ENCODE data around the gene PRKX. TPM values are rescaled to one million over a fixed set of nuclear protein-coding genes. Genes with fewer than 3 reads are reported as not detected.
"Not testable (repeated sequence)": the region's sequence is repeated elsewhere in the genome, so short reads cannot be mapped to it uniquely, and the experiment has no call there.

Gene PRKX
- total RNA-seq, 4 donors from 2014 or later: 27.8 to 43.7 (median 41.2) TPM

- Histone ChIP-seq H3K9me3 (no peaks in the 10 kb centered on the region), H3K36me3 (peaks cover 9% of the 10 kb centered on the region), H3K4me3 (no peak overlapping the region), H3K27me3 (no peaks in the 10 kb centered on the region), H3K4me1 (no peaks in the 10 kb centered on the region), H3K27ac (no peak overlapping the region)
- WGBS: 40% methylated on average over 3 of the region's 3 CpGs
- TF ChIP-seq CTCF (IDR thresholded peaks at IDR 0.05): peak in 1 of 2 donors; percentile 25
- no peak for TF ChIP-seq EP300 (IDR thresholded peaks at IDR 0.05)
- DNase-seq (ENCODE audit: low spot score in 2 of 2): no peak
These were observed 62.2 kb downstream of the PRKX start for GRCh38 chrX:3651277-3651676.

- Histone ChIP-seq H3K27me3 (no peaks in the 10 kb centered on the region), H3K36me3 (peaks cover 4% of the 10 kb centered on the region), H3K27ac (no peak overlapping the region), H3K4me1 (no peaks in the 10 kb centered on the region), H3K4me3 (no peak overlapping the region), H3K9me3 (no peaks in the 10 kb centered on the region)
- 90% methylated on average over 2 of the region's 2 CpGs for WGBS
- DNase-seq (ENCODE audit: low spot score in 2 of 2): no peak
- TF ChIP-seq POLR2AphosphoS5 (IDR thresholded peaks at IDR 0.05): no peak
These were observed 65.4 kb downstream of the PRKX start for GRCh38 chrX:3648084-3648483.

GRCh38 chrX:3639858-3640631, 73.4 kb downstream of the PRKX start:
- not testable (repeated sequence) for H3K4me3 ChIP-seq; DNase-seq (ENCODE audit: low spot score in 2 of 2); H3K36me3 ChIP-seq; H3K4me1 ChIP-seq; H3K9me3 ChIP-seq; H3K27me3 ChIP-seq; H3K27ac ChIP-seq
- WGBS: 55% methylated on average over 21 of the region's 23 CpGs

GRCh38 chrX:3639236-3639635, 74.2 kb downstream of the PRKX start:
- no peak overlapping the region for H3K27ac ChIP-seq
- no peak for DNase-seq (ENCODE audit: low spot score in 2 of 2)
- 80% methylated on average over 1 of the region's 2 CpGs for WGBS
- H3K27me3 ChIP-seq: no peaks in the 10 kb centered on the region
- no peak overlapping the region for H3K4me3 ChIP-seq
- TF ChIP-seq POLR2AphosphoS5 (IDR thresholded peaks at IDR 0.05) (no peak), CTCF (IDR thresholded peaks at IDR 0.05) (no peak), POLR2A (IDR thresholded peaks at IDR 0.05) (no peak), EP300 (IDR thresholded peaks at IDR 0.05) (no peak)
- H3K4me1 ChIP-seq: no peaks in the 10 kb centered on the region
- H3K36me3 ChIP-seq: peaks cover 2% of the 10 kb centered on the region
- H3K9me3 ChIP-seq: no peaks in the 10 kb centered on the region

GRCh38 chrX:3638280-3638873, 75.1 kb downstream of the PRKX start:
- Histone ChIP-seq H3K9me3 (no peaks in the 10 kb centered on the region), H3K36me3 (peaks cover 2% of the 10 kb centered on the region), H3K4me1 (no peaks in the 10 kb centered on the region), H3K27ac (no peak overlapping the region), H3K4me3 (no peak overlapping the region), H3K27me3 (no peaks in the 10 kb centered on the region)
- TF ChIP-seq EP300 (IDR thresholded peaks at IDR 0.05) (no peak), CTCF (IDR thresholded peaks at IDR 0.05) (peak; percentile 30 to 59), POLR2AphosphoS5 (IDR thresholded peaks at IDR 0.05) (no peak), POLR2A (IDR thresholded peaks at IDR 0.05) (no peak)
- WGBS: 17% methylated on average over 6 of the region's 6 CpGs
- DNase-seq (ENCODE audit: low spot score in 2 of 2): no peak

- TF ChIP-seq EP300 (IDR thresholded peaks at IDR 0.05) (no peak), CTCF (IDR thresholded peaks at IDR 0.05) (no peak)
- Histone ChIP-seq H3K27ac (no peak overlapping the region), H3K36me3 (peaks cover 6% of the 10 kb centered on the region), H3K9me3 (no peaks in the 10 kb centered on the region), H3K4me1 (no peaks in the 10 kb centered on the region), H3K4me3 (no peak overlapping the region), H3K27me3 (no peaks in the 10 kb centered on the region)
- 93% methylated on average over 4 of the region's 4 CpGs for WGBS
- no peak for DNase-seq (ENCODE audit: low spot score in 2 of 2)
These were observed 76.6 kb downstream of the PRKX start for GRCh38 chrX:3636803-3637202.
